ENCODE measurements around the gene EIF4G3.

DNA sequence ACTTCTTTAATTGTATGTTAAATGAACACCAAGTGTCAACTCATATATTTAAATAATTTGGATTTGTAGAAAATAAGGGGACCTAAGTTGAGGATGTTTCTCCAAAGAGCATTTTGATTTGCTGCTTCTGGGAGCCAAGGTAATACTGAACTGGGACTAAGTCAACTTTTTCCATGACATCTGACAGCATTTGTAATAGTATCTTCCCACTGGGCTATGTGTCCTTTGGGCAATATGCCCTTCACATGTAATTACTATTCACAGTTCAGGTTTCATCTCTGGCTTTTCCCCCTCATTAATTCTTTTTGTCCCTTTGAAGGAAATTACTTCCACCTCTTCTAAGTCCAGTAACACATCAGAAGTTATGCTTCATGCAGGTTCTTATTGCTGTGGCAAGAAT lies 352.9 kb downstream of the EIF4G3 start:
- TF ChIP-seq CTCF (IDR thresholded peaks at IDR 0.05) (no peak), POLR2A (IDR thresholded peaks at IDR 0.05) (no peak)
